ENCODE measurements around the gene JAK2.

Gene JAK2

GRCh38 chr9:5140151-5140550 is 155.1 kb downstream of the JAK2 start:
- no peak for DNase-seq (ENCODE audit: low spot score)

- no peak for DNase-seq (ENCODE audit: low spot score)
These were observed 159.1 kb downstream of the JAK2 start for GRCh38 chr9:5144217-5144616.

DNA sequence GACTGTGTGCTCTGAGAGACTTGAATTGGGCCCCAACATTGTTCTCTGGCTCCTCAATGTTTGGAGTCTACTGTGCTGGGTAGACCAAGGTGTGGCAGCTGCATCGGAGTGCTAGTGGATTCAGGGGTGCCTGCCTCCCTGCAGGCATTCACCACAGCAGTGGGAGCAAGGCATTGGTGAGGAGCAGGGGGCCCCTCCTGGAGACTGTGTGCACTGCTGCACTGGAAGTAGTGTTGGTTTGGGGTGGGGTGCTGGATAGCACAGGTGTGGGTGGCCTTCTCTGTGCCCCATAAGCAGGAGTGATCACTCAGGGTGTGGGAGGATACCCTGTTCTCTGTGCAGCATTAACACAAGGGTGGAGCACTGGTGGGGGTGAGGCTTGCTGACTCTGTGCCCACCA is 161.2 kb downstream of the JAK2 start:
- no peak for DNase-seq (ENCODE audit: low spot score)
